OCI-LY3 (cell line): ENCODE data around the gene RAB11FIP4.

Experiments used
- EZH2phosphoT487 ChIP-seq: fragments of 200-600 bp; shearing (Covaris generic); IDR thresholded peaks from 2 replicates; pipeline ENCODE4 v1.6.1; 2018; ENCODE audit warnings: antibody characterized with exemption, mixed run types, low read depth
- TF ChIP-seq, protein P1 (sequence below): fragments of 200-600, 300-600 bp; sonication (generic); IDR thresholded peaks from 2 replicates; pipeline ENCODE4 v1.5.1; 2014; ENCODE audit warnings: antibody characterized with exemption, low read length, low read depth

DNA sequence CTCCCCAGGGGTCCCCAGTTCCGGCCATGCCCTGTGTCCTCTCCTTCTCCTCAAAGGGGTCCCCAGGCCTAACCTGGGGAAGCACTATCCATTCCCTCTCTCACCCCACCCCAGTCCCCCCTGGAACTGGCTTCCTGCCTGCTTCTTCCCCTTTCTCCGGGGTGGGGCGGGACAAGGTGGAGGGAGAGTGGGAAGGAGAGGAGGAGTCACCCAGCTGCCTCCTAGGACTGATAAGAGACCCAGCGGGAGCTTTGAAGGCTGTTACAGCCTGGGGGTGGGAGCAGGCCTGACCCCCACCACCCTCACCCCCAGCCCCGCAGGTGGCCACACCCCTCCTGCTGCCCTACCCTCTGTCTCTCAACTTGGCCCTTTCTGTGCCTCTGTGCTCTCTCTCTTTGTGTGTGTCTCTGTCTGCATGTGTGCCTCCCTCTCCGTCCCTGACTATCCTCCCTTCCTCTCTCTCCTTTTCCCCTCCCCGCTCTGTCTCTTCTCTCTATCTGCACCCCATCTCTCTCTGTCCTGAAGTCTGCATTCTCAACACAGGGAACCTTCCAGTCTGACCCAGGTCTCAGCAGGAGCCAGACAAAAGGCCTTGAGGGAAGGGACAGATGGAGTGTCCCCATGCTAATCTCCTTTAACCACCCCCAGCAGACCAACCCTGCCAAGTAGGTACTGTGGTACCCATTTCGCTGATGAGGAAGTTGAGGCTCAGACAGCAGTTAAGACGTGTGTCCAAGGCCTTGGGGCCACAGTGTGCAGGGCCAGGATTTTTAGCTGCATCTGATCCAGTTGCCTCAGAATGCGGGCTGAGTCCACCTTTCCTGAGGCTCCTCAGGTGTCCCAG lies 66.1 kb downstream of the RAB11FIP4 start:
- TF ChIP-seq, protein P1, sequence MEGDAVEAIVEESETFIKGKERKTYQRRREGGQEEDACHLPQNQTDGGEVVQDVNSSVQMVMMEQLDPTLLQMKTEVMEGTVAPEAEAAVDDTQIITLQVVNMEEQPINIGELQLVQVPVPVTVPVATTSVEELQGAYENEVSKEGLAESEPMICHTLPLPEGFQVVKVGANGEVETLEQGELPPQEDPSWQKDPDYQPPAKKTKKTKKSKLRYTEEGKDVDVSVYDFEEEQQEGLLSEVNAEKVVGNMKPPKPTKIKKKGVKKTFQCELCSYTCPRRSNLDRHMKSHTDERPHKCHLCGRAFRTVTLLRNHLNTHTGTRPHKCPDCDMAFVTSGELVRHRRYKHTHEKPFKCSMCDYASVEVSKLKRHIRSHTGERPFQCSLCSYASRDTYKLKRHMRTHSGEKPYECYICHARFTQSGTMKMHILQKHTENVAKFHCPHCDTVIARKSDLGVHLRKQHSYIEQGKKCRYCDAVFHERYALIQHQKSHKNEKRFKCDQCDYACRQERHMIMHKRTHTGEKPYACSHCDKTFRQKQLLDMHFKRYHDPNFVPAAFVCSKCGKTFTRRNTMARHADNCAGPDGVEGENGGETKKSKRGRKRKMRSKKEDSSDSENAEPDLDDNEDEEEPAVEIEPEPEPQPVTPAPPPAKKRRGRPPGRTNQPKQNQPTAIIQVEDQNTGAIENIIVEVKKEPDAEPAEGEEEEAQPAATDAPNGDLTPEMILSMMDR, result no peak
- no peak for TF ChIP-seq EZH2phosphoT487
